ENCODE measurements around the gene GRM2.

The GRM2 gene

GRCh38 chr3:51706021-51706485, 815 bp upstream of the GRM2 start:
- peak in 1 of 2 experiments; percentile 20 for DNase-seq

GRCh38 chr3:51708216-51708845, 1.5 kb downstream of the GRM2 start:
- DNase-seq = no peak

GRCh38 chr3:51709004-51709420, 2.1 kb downstream of the GRM2 start:
- peak in 1 of 2 experiments; percentile 56 for DNase-seq

- no peak for DNase-seq
Observed at GRCh38 chr3:51709675-51710074, 2.8 kb downstream of the GRM2 start.

GRCh38 chr3:51710631-51711351, 3.9 kb downstream of the GRM2 start:
- peak in 1 of 2 experiments; percentile 33 for DNase-seq

- no peak for DNase-seq
Observed at GRCh38 chr3:51711352-51712037, 4.6 kb downstream of the GRM2 start.

- DNase-seq = no peak
Observed at GRCh38 chr3:51712038-51712420, 5.2 kb downstream of the GRM2 start.

GRCh38 chr3:51712511-51712931, 5.7 kb downstream of the GRM2 start:
- DNase-seq = no peak

- no peak for DNase-seq
Observed at GRCh38 chr3:51712963-51713362, 6.1 kb downstream of the GRM2 start.

GRCh38 chr3:51715231-51715976, 8.5 kb downstream of the GRM2 start:
- DNase-seq = no peak

GRCh38 chr3:51715977-51716294, 9.1 kb downstream of the GRM2 start:
- DNase-seq = no peak

- peak; percentile 84 to 92 for DNase-seq
Observed at GRCh38 chr3:51716805-51717204, 9.9 kb downstream of the GRM2 start.

GRCh38 chr3:51717446-51717845, 10.6 kb downstream of the GRM2 start:
- DNase-seq = no peak

- no peak for DNase-seq
Observed at GRCh38 chr3:51717947-51718346, 11.1 kb downstream of the GRM2 start.

- DNase-seq = peak; percentile 47 to 82
Observed at GRCh38 chr3:51718547-51719409, 11.9 kb downstream of the GRM2 start.

GRCh38 chr3:51719410-51720025, 12.7 kb downstream of the GRM2 start:
- no peak for DNase-seq

GRCh38 chr3:51720292-51721061, 13.6 kb downstream of the GRM2 start:
- DNase-seq = no peak

- no peak for DNase-seq
Observed at GRCh38 chr3:51721062-51721745, 14.3 kb downstream of the GRM2 start.

- DNase-seq = no peak
Observed at GRCh38 chr3:51722362-51722761, 15.5 kb downstream of the GRM2 start.

GRCh38 chr3:51727500-51727899, 20.6 kb downstream of the GRM2 start:
- no peak for DNase-seq

All from NCI-H526 (cell line).